Measurements from ENCODE around the gene ZFP36L1. TPM values are rescaled to one million over a fixed set of nuclear protein-coding genes. Genes with fewer than 3 reads are reported as not detected.

The ZFP36L1 gene
- total and polyA plus RNA-seq, 10 of the 15 experiments (the other 5 are each of a cell fraction or from before 2014, with no cell fraction given), result 22.0 to 184 (median 66.1) TPM

- TF ChIP-seq NFYB (IDR thresholded peaks at IDR 0.05; ENCODE audit: insufficient read depth, low read depth, low read length) (no peak), BMI1 (IDR thresholded peaks at IDR 0.05; ENCODE audit: borderline replicate concordance) (peak; percentile 81), CBX3 (IDR thresholded peaks at IDR 0.05; ENCODE audit: borderline replicate concordance, low read depth) (no peak), ZBED1 (IDR thresholded peaks at IDR 0.05; ENCODE audit: borderline replicate concordance) (peak; percentile 81; the same call in 1 of the 2 replicates), IRF5 (IDR thresholded peaks at IDR 0.05; ENCODE audit: borderline replicate concordance) (no peak), HDAC2 (IDR thresholded peaks at IDR 0.05) (no peak), GABPA (IDR thresholded peaks at IDR 0.05; ENCODE audit: low read depth) (no peak), CREM (IDR thresholded peaks at IDR 0.05; ENCODE audit: low read depth) (peak; percentile 85), ZNF384 (IDR thresholded peaks at IDR 0.05; ENCODE audit: borderline replicate concordance, low read depth, low read length) (peak; percentile 84), RELA (IDR thresholded peaks at IDR 0.05; ENCODE audit: borderline replicate concordance, partially characterized antibody) (peak; percentile 46), TBL1XR1 (IDR thresholded peaks at IDR 0.05; ENCODE audit: low read depth, low read length) (peak; percentile 98), RFX5 (IDR thresholded peaks at IDR 0.05; ENCODE audit: low read depth, low read length) (no peak), SMARCA5 (IDR thresholded peaks at IDR 0.05) (no peak), CEBPB (IDR thresholded peaks at IDR 0.05; ENCODE audit: borderline replicate concordance in 1 of 2, low read depth in 2 of 2, low read length in 2 of 2) (no peak), MTA3 (IDR thresholded peaks at IDR 0.05; ENCODE audit: borderline replicate concordance, low read length) (peak; percentile 90; the same call in 1 of the 2 replicates), E2F8 (IDR thresholded peaks at IDR 0.05; ENCODE audit: low read depth, partially characterized antibody) (no peak), TCF12 (IDR thresholded peaks at IDR 0.05; ENCODE audit: low read depth, low read length) (peak; percentile 74; the same call in 1 of the 2 replicates), SMAD1 (IDR thresholded peaks at IDR 0.05; ENCODE audit: low read depth, partially characterized antibody) (peak; percentile 59), JUND (IDR thresholded peaks at IDR 0.05; ENCODE audit: low read depth, low read length) (peak; percentile 38; the same call in 1 of the 2 replicates), ASH2L (IDR thresholded peaks at IDR 0.05; ENCODE audit: borderline replicate concordance, low read depth) (no peak)
- TF ChIP-seq, protein P1, sequence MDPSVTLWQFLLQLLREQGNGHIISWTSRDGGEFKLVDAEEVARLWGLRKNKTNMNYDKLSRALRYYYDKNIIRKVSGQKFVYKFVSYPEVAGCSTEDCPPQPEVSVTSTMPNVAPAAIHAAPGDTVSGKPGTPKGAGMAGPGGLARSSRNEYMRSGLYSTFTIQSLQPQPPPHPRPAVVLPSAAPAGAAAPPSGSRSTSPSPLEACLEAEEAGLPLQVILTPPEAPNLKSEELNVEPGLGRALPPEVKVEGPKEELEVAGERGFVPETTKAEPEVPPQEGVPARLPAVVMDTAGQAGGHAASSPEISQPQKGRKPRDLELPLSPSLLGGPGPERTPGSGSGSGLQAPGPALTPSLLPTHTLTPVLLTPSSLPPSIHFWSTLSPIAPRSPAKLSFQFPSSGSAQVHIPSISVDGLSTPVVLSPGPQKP (IDR thresholded peaks at IDR 0.05; ENCODE audit: low read depth, low read length), result no peak
- TF ChIP-seq, protein P2, sequence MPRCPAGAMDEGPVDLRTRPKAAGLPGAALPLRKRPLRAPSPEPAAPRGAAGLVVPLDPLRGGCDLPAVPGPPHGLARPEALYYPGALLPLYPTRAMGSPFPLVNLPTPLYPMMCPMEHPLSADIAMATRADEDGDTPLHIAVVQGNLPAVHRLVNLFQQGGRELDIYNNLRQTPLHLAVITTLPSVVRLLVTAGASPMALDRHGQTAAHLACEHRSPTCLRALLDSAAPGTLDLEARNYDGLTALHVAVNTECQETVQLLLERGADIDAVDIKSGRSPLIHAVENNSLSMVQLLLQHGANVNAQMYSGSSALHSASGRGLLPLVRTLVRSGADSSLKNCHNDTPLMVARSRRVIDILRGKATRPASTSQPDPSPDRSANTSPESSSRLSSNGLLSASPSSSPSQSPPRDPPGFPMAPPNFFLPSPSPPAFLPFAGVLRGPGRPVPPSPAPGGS (IDR thresholded peaks at IDR 0.05; ENCODE audit: borderline replicate concordance, insufficient read depth, low read depth, low read length, poor library complexity, severe bottlenecking), result peak; percentile 89
These were observed 50.9 kb downstream of the ZFP36L1 start (continued) for GRCh38 chr14:68741839-68742470.

Measured in GM12878 (cell line).